Activated CD4-positive, alpha-beta T cell treated with anti-CD3 and anti-CD28 coated beads, Interleukin-2, amount 10 ng/mL, durations not matched to agents 7 days and 5 days (primary cell): ENCODE data around the gene CCDC12. TPM values are rescaled to one million over a fixed set of nuclear protein-coding genes. Genes with fewer than 3 reads are reported as not detected.
A peak's percentile ranks its signal among the peaks of the same experiment; 100 is the strongest.
"Not testable (repeated sequence)": the region's sequence is repeated elsewhere in the genome, so short reads cannot be mapped to it uniquely, and the experiment has no call there.

Source experiments
- CTCF ChIA-PET: fragments of 350-600 bp; sonication (Branson Sonifier 250); formaldehyde crosslinking; loops from one replicate; lab custom pipeline; 2021; ENCODE audit warnings: antibody characterized with exemption; lab: Charles Lee
- POLR2A ChIA-PET: fragments of 350-600 bp; sonication (Branson Sonifier 250); formaldehyde crosslinking; loops from one replicate; lab custom pipeline; 2021; ENCODE audit warnings: antibody characterized with exemption; lab: Charles Lee
- DNase-seq: peaks from one replicate; pipeline ENCODE4 v3.0.0-alpha.2; 2020
- H3K27ac Mint-ChIP-seq: one replicate; pipeline ENCODE4 v1.8.0; 2021; ENCODE audit warnings: mild to moderate bottlenecking, moderate library complexity, mixed read lengths
- H3K27me3 Mint-ChIP-seq: one replicate; pipeline ENCODE4 v1.8.0; 2021; ENCODE audit warnings: mixed read lengths
- H3K36me3 Mint-ChIP-seq: one replicate; pipeline ENCODE4 v1.8.0; 2021; ENCODE audit warnings: low read depth, mixed read lengths
- H3K4me1 Mint-ChIP-seq: one replicate; pipeline ENCODE4 v1.8.0; 2021; ENCODE audit warnings: mixed read lengths
- H3K4me3 Mint-ChIP-seq: one replicate; pipeline ENCODE4 v1.8.0; 2021; ENCODE audit warnings: mild to moderate bottlenecking, moderate library complexity, mixed read lengths
- H3K9me3 Mint-ChIP-seq: one replicate; pipeline ENCODE4 v1.8.0; 2021; ENCODE audit warnings: mixed read lengths
- total RNA-seq, 2 experiments: library from RNA; stranded (reverse); gene quantifications; one replicate each; pipeline ENCODE4 v1.2.3, GENCODE V29; 2021

Gene CCDC12
- total RNA-seq, 2 experiments from 2014 or later, result 48.7 to 56.1 TPM

GRCh38 chr3:46916278-46916677, 60.3 kb downstream of the CCDC12 start:
- no peaks in the 10 kb centered on the region for H3K27me3 Mint-ChIP-seq
- H3K36me3 Mint-ChIP-seq, result peaks cover 47% of the 10 kb centered on the region
- DNase-seq, result no peak
- POLR2A ChIA-PET, result no interaction called here
- H3K4me3 Mint-ChIP-seq, result no peak overlapping the region
- CTCF ChIA-PET, result no interaction called here
- H3K27ac Mint-ChIP-seq, result no peak overlapping the region
- peaks cover 13% of the 10 kb centered on the region for H3K4me1 Mint-ChIP-seq
- no peaks in the 10 kb centered on the region for H3K9me3 Mint-ChIP-seq

- Mint-ChIP-seq H3K27me3 (no peaks in the 10 kb centered on the region), H3K4me3 (no peak overlapping the region), H3K27ac (no peak overlapping the region), H3K4me1 (peaks cover 13% of the 10 kb centered on the region), H3K36me3 (peaks cover 39% of the 10 kb centered on the region), H3K9me3 (no peaks in the 10 kb centered on the region)
- DNase-seq, result no peak
- ChIA-PET POLR2A (no interaction called here), CTCF (interaction anchor here (1.0 to 1.9 kb wide), 2 partner anchors 20 to 83 kb away, joined by 3 to 7 read pairs; no protein-coding TSS in a partner anchor)
These were observed 61.2 kb downstream of the CCDC12 start for GRCh38 chr3:46915297-46915822.

- H3K27me3 Mint-ChIP-seq, result no peaks in the 10 kb centered on the region
- POLR2A ChIA-PET, result interaction anchor here (0.7 kb wide), 1 partner anchor 49 kb away, joined by 3 read pairs; no protein-coding TSS in a partner anchor
- no peak for DNase-seq
- peaks cover 13% of the 10 kb centered on the region for H3K4me1 Mint-ChIP-seq
- CTCF ChIA-PET, result interaction anchor here (1.0 to 1.9 kb wide), 3 partner anchors 16 to 83 kb away, joined by 3 to 7 read pairs (median 7); no protein-coding TSS in a partner anchor
- H3K4me3 Mint-ChIP-seq, result no peak overlapping the region
- no peak overlapping the region for H3K27ac Mint-ChIP-seq
- peaks cover 34% of the 10 kb centered on the region for H3K36me3 Mint-ChIP-seq
- no peaks in the 10 kb centered on the region for H3K9me3 Mint-ChIP-seq
These were observed 61.7 kb downstream of the CCDC12 start for GRCh38 chr3:46914849-46915248.

GRCh38 chr3:46913644-46914043, 62.9 kb downstream of the CCDC12 start:
- CTCF ChIA-PET, result interaction anchor here (1.9 kb wide), 2 partner anchors 17 to 18 kb away, joined by 7 read pairs; no protein-coding TSS in a partner anchor

GRCh38 chr3:46912986-46913385, 63.6 kb downstream of the CCDC12 start:
- H3K9me3 Mint-ChIP-seq, result no peaks in the 10 kb centered on the region
- CTCF ChIA-PET, result interaction anchor here (0.6 to 1.9 kb wide), 4 partner anchors 10 to 390 kb away, joined by 3 to 7 read pairs (median 3); no protein-coding TSS in a partner anchor
- no peak for DNase-seq
- no peaks in the 10 kb centered on the region for H3K27me3 Mint-ChIP-seq
- H3K4me1 Mint-ChIP-seq, result peaks cover 17% of the 10 kb centered on the region
- no peak overlapping the region for H3K4me3 Mint-ChIP-seq
- H3K36me3 Mint-ChIP-seq, result peaks cover 18% of the 10 kb centered on the region
- H3K27ac Mint-ChIP-seq, result no peak overlapping the region
- POLR2A ChIA-PET, result no interaction called here

More at GRCh38 chr3:46913644-46914043, 62.9 kb downstream of the CCDC12 start:
- Mint-ChIP-seq H3K27me3 (no peaks in the 10 kb centered on the region), H3K27ac (peak overlapping the region; percentile 21), H3K4me3 (no peak overlapping the region), H3K9me3 (no peaks in the 10 kb centered on the region), H3K36me3 (peaks cover 25% of the 10 kb centered on the region), H3K4me1 (peaks cover 17% of the 10 kb centered on the region)
- POLR2A ChIA-PET, result no interaction called here
- DNase-seq, result no peak

- POLR2A ChIA-PET, result interaction anchor here (0.6 kb wide), 1 partner anchor 66 kb away, joined by 3 read pairs; no protein-coding TSS in a partner anchor
- not testable (repeated sequence) for H3K27ac Mint-ChIP-seq, H3K9me3 Mint-ChIP-seq, H3K4me3 Mint-ChIP-seq, H3K36me3 Mint-ChIP-seq, H3K27me3 Mint-ChIP-seq, DNase-seq
- peaks cover 17% of the 10 kb centered on the region for H3K4me1 Mint-ChIP-seq
- CTCF ChIA-PET, result interaction anchor here (1.1 to 1.2 kb wide), 2 partner anchors 12 to 239 kb away, joined by 3 read pairs; no protein-coding TSS in a partner anchor
These were observed 65.6 kb downstream of the CCDC12 start for GRCh38 chr3:46910914-46911313.

- POLR2A ChIA-PET, result no interaction called here
- no peaks in the 10 kb centered on the region for H3K27me3 Mint-ChIP-seq
- DNase-seq, result no peak
These were observed 66.3 kb downstream of the CCDC12 start for GRCh38 chr3:46910166-46910760.

GRCh38 chr3:46909535-46910161, 66.9 kb downstream of the CCDC12 start:
- ChIA-PET POLR2A (no interaction called here), CTCF (interaction anchor here (0.5 to 1.7 kb wide), 12 partner anchors 9 to 269 kb away, joined by 3 to 10 read pairs (median 4); no protein-coding TSS in a partner anchor)
- Mint-ChIP-seq H3K27ac (no peak overlapping the region), H3K9me3 (no peaks in the 10 kb centered on the region), H3K4me3 (no peak overlapping the region), H3K4me1 (peaks cover 14% of the 10 kb centered on the region), H3K36me3 (no peaks in the 10 kb centered on the region), H3K27me3 (no peaks in the 10 kb centered on the region)
- DNase-seq, result peak; percentile 80

More at GRCh38 chr3:46910166-46910760, 66.3 kb downstream of the CCDC12 start:
- no peak overlapping the region for H3K4me3 Mint-ChIP-seq
- H3K36me3 Mint-ChIP-seq, result no peaks in the 10 kb centered on the region
- CTCF ChIA-PET, result interaction anchor here (0.7 to 1.7 kb wide), 10 partner anchors 10 to 239 kb away, joined by 3 to 10 read pairs (median 4); no protein-coding TSS in a partner anchor
- H3K9me3 Mint-ChIP-seq, result no peaks in the 10 kb centered on the region
- H3K4me1 Mint-ChIP-seq, result peaks cover 17% of the 10 kb centered on the region
- H3K27ac Mint-ChIP-seq, result no peak overlapping the region

GRCh38 chr3:46908986-46909534, 67.5 kb downstream of the CCDC12 start:
- ChIA-PET POLR2A (no interaction called here), CTCF (interaction anchor here (0.5 to 1.7 kb wide), 10 partner anchors 8 to 270 kb away, joined by 3 to 10 read pairs (median 4); no protein-coding TSS in a partner anchor)
- peaks cover 11% of the 10 kb centered on the region for H3K4me1 Mint-ChIP-seq
- DNase-seq, result no peak
- no peaks in the 10 kb centered on the region for H3K9me3 Mint-ChIP-seq
- H3K27me3 Mint-ChIP-seq, result no peaks in the 10 kb centered on the region
- H3K36me3 Mint-ChIP-seq, result no peaks in the 10 kb centered on the region
- no peak overlapping the region for H3K27ac Mint-ChIP-seq
- no peak overlapping the region for H3K4me3 Mint-ChIP-seq

- no peaks in the 10 kb centered on the region for H3K9me3 Mint-ChIP-seq
- no peak for DNase-seq
- ChIA-PET CTCF (interaction anchor here (0.9 to 1.7 kb wide), 7 partner anchors 8 to 241 kb away, joined by 3 to 10 read pairs (median 6); no protein-coding TSS in a partner anchor), POLR2A (no interaction called here)
- no peaks in the 10 kb centered on the region for H3K36me3 Mint-ChIP-seq
- no peak overlapping the region for H3K27ac Mint-ChIP-seq
- no peak overlapping the region for H3K4me3 Mint-ChIP-seq
- H3K4me1 Mint-ChIP-seq, result peaks cover 7% of the 10 kb centered on the region
- no peaks in the 10 kb centered on the region for H3K27me3 Mint-ChIP-seq
These were observed 68.1 kb downstream of the CCDC12 start for GRCh38 chr3:46908294-46908985.

- ChIA-PET CTCF (no interaction called here), POLR2A (no interaction called here)
- Mint-ChIP-seq H3K36me3 (no peaks in the 10 kb centered on the region), H3K27ac (no peak overlapping the region), H3K4me1 (peaks cover 6% of the 10 kb centered on the region), H3K9me3 (no peaks in the 10 kb centered on the region), H3K4me3 (no peak overlapping the region), H3K27me3 (no peaks in the 10 kb centered on the region)
- no peak for DNase-seq
These were observed 68.6 kb downstream of the CCDC12 start for GRCh38 chr3:46907960-46908293.

- Mint-ChIP-seq H3K9me3 (no peaks in the 10 kb centered on the region), H3K27me3 (no peaks in the 10 kb centered on the region), H3K27ac (no peak overlapping the region), H3K4me3 (no peak overlapping the region), H3K36me3 (no peaks in the 10 kb centered on the region), H3K4me1 (peaks cover 6% of the 10 kb centered on the region)
- POLR2A ChIA-PET, result no interaction called here
- DNase-seq, result no peak
- CTCF ChIA-PET, result no interaction called here
These were observed 69.3 kb downstream of the CCDC12 start for GRCh38 chr3:46907271-46907670.
